GM19372 (cell line): Measurements from ENCODE around the gene PTK7.

Source experiments
- ATAC-seq: cut with Tn5 transposase; IDR thresholded peaks from one replicate; pipeline ENCODE4 v1.9.1; 2021; ENCODE audit warnings: mild to moderate bottlenecking, low read depth, moderate library complexity; ENCODE audit not compliant: unreplicated experiment

The PTK7 gene

GRCh38 chr6:43082806-43083655 lies 6.9 kb downstream of the PTK7 start:
- no peak for ATAC-seq

- no peak for ATAC-seq
Measured at GRCh38 chr6:43086022-43086658, 10.0 kb downstream of the PTK7 start.

DNA sequence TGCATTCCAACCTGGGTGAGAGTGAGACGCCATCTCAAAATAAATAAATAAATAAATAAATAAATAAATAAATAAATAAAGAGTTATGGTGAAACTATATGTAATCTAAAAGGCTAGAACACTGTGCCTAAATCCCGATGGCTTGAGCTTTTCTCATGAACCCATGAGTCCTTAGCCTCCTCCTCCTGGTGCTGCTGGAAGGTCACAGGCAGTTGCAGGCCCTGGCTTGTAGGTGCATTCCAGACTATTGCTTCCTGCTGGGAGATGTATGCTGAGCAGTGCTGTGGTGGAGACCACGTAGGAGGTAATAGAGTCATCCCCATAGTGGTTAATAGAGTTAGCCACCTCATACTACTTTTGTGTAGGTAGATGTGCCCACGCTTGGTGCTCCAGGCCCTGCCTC lies 12.5 kb downstream of the PTK7 start:
- no peak for ATAC-seq

GRCh38 chr6:43089467-43089866 lies 13.4 kb downstream of the PTK7 start:
- no peak for ATAC-seq

GRCh38 chr6:43089874-43090558 lies 13.9 kb downstream of the PTK7 start:
- no peak for ATAC-seq

GRCh38 chr6:43090559-43090956 lies 14.4 kb downstream of the PTK7 start:
- no peak for ATAC-seq

- ATAC-seq, result no peak
Measured at GRCh38 chr6:43091020-43091419, 14.9 kb downstream of the PTK7 start.

DNA sequence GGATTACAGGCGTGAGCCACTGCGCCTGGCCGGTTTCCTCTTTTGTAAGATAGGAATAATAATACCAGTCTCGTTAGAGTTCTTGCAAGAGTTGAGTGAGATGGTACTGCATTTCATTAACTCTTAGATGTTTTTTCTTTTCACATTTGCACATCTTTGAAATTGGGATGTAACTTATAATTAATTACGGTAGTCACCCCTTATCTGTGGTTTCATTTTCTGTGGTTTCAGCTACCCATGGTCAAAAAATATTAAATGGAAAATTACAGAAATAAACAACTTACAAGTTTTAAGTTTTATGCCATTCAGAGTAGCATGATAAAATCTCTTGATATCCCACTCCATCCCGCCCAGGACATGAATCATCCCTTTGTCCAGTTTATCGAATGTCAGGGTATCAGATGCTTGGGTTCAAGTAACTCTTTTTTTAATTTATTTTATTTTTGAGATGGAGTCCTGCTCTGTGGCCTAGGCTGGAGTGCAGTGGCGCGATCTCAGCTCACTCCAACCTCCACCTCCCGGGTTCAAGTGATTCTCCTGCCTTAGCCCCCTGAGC lies 15.4 kb downstream of the PTK7 start:
- ATAC-seq, result no peak

GRCh38 chr6:43092635-43093034 lies 16.5 kb downstream of the PTK7 start:
- no peak for ATAC-seq

- no peak for ATAC-seq
Measured at GRCh38 chr6:43093436-43094289, 17.5 kb downstream of the PTK7 start.

GRCh38 chr6:43095939-43096338 lies 19.8 kb downstream of the PTK7 start:
- ATAC-seq, result no peak

- no peak for ATAC-seq
Measured at GRCh38 chr6:43096451-43097097, 20.5 kb downstream of the PTK7 start.

DNA sequence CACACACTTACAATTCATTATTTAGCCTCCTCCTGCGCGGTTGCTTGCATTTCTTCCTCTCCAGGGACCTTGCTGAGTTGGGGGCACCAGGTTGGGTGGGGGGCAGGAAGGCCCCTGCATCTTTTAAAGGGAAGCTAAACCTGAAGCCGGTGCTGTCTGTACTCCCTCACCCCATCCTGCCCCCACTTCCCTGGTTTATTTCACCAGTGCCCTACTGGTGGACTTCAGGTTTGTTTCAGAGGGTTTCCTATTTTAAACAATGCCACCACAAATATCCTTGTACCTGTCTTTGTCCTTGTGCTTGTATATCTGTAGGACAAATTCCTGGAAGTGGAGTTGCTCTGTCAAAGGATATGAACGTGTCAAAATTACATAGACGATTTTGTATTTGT lies 21.0 kb downstream of the PTK7 start:
- no peak for ATAC-seq

GRCh38 chr6:43097502-43097901 lies 21.4 kb downstream of the PTK7 start:
- ATAC-seq, result no peak

DNA sequence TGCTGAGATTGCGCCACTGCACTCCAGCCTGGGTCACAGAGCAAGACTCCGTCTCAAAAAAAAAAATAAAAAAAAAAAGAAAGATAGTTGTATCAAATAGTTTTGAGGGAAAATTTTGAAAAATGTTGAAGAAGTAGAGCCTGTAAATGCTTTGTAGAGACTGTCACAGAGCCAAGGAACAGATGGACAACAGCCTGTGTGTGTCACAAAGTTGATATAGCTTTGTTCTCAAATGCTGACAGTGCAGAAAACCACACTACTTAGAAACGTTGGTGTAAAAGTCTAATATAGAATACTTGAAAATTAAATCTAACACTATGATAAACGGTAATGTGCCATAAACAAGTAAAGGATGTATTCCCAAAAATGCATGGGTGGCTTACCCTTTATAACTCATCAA lies 25.4 kb downstream of the PTK7 start:
- ATAC-seq, result no peak

- ATAC-seq, result no peak
Measured at GRCh38 chr6:43103253-43103876, 27.3 kb downstream of the PTK7 start.

- no peak for ATAC-seq
Measured at GRCh38 chr6:43105538-43106222, 29.6 kb downstream of the PTK7 start.

DNA sequence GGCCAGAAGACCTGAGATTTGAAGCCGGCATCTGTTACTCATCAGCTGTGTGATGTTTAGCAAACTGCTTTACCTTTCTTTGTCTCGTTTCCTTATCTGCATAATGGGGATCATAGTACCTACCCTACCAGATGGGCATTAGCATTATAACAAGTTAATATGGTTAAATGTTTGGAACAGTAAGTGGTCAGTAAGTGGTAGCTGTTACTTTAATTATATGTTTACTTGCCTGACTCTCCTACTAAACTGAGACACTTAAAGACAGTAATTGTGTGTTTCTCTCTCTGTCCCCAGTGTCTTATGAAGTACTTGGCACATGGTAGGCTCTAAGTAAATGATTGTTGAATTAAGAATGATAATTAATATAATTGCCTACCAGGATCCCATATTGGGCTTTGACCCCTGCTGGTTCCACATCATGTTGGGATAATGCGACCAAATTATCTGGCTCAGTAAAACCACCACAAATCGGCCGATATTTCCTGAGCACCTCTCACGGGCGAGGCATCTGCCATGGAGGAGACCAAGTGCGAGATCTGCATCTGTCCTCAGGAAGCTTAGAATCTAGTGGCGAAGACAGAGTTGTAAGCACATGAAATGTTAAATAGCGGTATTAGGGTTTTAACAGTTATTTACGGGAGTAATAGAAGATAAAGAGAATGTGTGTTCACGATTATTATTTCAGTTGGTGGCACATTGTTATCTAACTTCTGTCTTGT lies 31.4 kb downstream of the PTK7 start:
- no peak for ATAC-seq
